ENCODE data around the gene SF1.

DNA sequence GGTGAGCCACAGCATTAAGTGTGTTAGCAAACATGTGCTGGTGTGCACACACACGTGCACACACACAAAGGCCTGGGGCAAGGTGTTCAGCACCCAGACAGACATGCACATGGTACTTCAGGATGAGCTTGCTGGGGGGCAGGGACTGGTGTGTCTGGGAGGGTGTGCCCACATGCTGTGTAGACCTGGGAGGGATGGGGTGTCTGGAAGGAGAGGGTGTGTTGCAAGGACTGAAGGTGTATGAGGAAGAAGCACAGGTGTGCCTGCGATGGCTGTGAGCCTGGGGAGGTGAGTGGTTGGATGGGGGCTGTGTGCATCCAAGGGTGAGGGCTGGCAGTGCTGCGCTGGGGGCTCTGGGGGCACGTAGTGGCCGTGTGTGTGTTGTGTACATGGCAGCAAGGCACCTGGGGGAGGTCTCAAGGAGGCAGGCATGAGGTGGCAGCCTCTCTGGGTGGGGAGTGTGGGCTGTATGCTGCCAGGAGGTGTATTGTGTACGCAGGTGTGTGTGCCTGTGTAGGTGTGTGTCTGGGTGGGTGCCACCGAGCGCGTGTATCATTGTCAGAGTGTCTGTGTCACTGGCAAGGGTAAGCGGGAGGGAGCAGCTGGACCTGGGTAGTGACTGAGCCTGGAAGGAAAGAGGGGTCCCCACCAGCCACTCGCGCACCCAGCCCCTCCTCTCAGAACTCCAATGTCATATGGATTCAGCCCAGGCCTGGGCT, 57.5 kb downstream of the SF1 start:
- TF ChIP-seq, protein P1, sequence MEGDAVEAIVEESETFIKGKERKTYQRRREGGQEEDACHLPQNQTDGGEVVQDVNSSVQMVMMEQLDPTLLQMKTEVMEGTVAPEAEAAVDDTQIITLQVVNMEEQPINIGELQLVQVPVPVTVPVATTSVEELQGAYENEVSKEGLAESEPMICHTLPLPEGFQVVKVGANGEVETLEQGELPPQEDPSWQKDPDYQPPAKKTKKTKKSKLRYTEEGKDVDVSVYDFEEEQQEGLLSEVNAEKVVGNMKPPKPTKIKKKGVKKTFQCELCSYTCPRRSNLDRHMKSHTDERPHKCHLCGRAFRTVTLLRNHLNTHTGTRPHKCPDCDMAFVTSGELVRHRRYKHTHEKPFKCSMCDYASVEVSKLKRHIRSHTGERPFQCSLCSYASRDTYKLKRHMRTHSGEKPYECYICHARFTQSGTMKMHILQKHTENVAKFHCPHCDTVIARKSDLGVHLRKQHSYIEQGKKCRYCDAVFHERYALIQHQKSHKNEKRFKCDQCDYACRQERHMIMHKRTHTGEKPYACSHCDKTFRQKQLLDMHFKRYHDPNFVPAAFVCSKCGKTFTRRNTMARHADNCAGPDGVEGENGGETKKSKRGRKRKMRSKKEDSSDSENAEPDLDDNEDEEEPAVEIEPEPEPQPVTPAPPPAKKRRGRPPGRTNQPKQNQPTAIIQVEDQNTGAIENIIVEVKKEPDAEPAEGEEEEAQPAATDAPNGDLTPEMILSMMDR (IDR thresholded peaks at IDR 0.05; ENCODE audit: borderline replicate concordance, extremely low read depth, low read length, poor library complexity, severe bottlenecking): no peak
- TF ChIP-seq EZH2 (IDR thresholded peaks at IDR 0.05; ENCODE audit: borderline replicate concordance, low read depth, low read length, severe bottlenecking): no peak
